OCI-LY1 (cell line): ENCODE results near the gene CXCL10.

ENCODE experiments used
- H2AFZ ChIP-seq: fragments of 200-600 bp; sonication (generic), shearing (Covaris generic); 2 replicates; pipeline ENCODE4 v1.6.0; 2014; ENCODE audit warnings: antibody characterized with exemption, mild to moderate bottlenecking, low read length
- H3F3A ChIP-seq: fragments of 200-600 bp; sonication (generic), shearing (Covaris generic); 2 replicates; pipeline ENCODE4 v1.6.0; 2014; ENCODE audit warnings: mild to moderate bottlenecking, antibody characterized with exemption, low read length, moderate library complexity; ENCODE audit not compliant: insufficient read depth
- H3K27ac ChIP-seq: fragments of 200-600 bp; sonication (generic); 2 replicates; pipeline ENCODE4 v1.5.1; 2014; ENCODE audit warnings: low read length, mixed run types, mild to moderate bottlenecking, low read depth; ENCODE audit not compliant: poor library complexity, severe bottlenecking
- H3K27me3 ChIP-seq: fragments of 200-600 bp; sonication (generic); 2 replicates; pipeline ENCODE4 v1.6.0; 2014; ENCODE audit warnings: antibody characterized with exemption, mild to moderate bottlenecking, low read length, moderate library complexity; ENCODE audit not compliant: insufficient read depth
- H3K36me3 ChIP-seq: fragments of 200-600 bp; sonication (generic); 2 replicates; pipeline ENCODE4 v1.6.1; 2014; ENCODE audit warnings: mild to moderate bottlenecking, antibody characterized with exemption, low read length, moderate library complexity, mixed read lengths; ENCODE audit not compliant: insufficient read depth
- H3K4me1 ChIP-seq: fragments of 200-600 bp; sonication (generic); 2 replicates; pipeline ENCODE4 v1.5.1; 2014; ENCODE audit warnings: mild to moderate bottlenecking, low read length, moderate library complexity; ENCODE audit not compliant: insufficient read depth, severe bottlenecking
- H3K4me2 ChIP-seq: fragments of 200-600 bp; sonication (generic), shearing (Covaris generic); 2 replicates; pipeline ENCODE4 v1.6.1; 2014; ENCODE audit warnings: low read length
- H3K4me3 ChIP-seq: fragments of 200-600 bp; sonication (generic); 2 replicates; pipeline ENCODE4 v1.5.1; 2014; ENCODE audit warnings: low read length, low read depth, mild to moderate bottlenecking, mixed read lengths; ENCODE audit not compliant: poor library complexity, severe bottlenecking
- H3K79me2 ChIP-seq: fragments of 200-600 bp; shearing (Covaris generic); 2 replicates; pipeline ENCODE4 v1.6.1; 2016; ENCODE audit warnings: mixed run types, low read length, mixed read lengths; ENCODE audit not compliant: insufficient read depth
- H3K9ac ChIP-seq: fragments of 200-600 bp; sonication (generic), shearing (Covaris generic); 2 replicates; pipeline ENCODE4 v1.6.1; 2014; ENCODE audit warnings: mild to moderate bottlenecking, low read length, mixed read lengths
- H3K9me2 ChIP-seq: fragments of 200-600 bp; sonication (generic), shearing (Covaris generic); 2 replicates; pipeline ENCODE4 v1.6.1; 2014; ENCODE audit warnings: low read depth, mild to moderate bottlenecking, low read length, mixed read lengths
- H3K9me3 ChIP-seq: fragments of 200-600 bp; shearing (Covaris generic); 2 replicates; pipeline ENCODE4 v1.6.1; 2014; ENCODE audit warnings: low read length, mixed read lengths
- H4K20me1 ChIP-seq: fragments of 200-600 bp; sonication (generic), shearing (Covaris generic); 2 replicates; pipeline ENCODE4 v1.6.0; 2016; ENCODE audit warnings: mild to moderate bottlenecking, low read length; ENCODE audit not compliant: insufficient read depth
- EZH2 ChIP-seq: fragments of 200-600 bp; sonication (generic), shearing (Covaris generic); IDR thresholded peaks from 2 replicates; pipeline ENCODE4 v1.8.0; 2017; ENCODE audit warnings: borderline replicate concordance, mixed run types, mild to moderate bottlenecking, antibody characterized with exemption, low read length, moderate library complexity, mixed read lengths
- TF ChIP-seq, protein P1 (sequence below): fragments of 200-600 bp; sonication (generic), shearing (Covaris generic); IDR thresholded peaks from 2 replicates; pipeline ENCODE4 v1.5.1; 2017; ENCODE audit warnings: mild to moderate bottlenecking, antibody characterized with exemption, low read length, moderate library complexity, mixed read lengths

CXCL10 gene

DNA sequence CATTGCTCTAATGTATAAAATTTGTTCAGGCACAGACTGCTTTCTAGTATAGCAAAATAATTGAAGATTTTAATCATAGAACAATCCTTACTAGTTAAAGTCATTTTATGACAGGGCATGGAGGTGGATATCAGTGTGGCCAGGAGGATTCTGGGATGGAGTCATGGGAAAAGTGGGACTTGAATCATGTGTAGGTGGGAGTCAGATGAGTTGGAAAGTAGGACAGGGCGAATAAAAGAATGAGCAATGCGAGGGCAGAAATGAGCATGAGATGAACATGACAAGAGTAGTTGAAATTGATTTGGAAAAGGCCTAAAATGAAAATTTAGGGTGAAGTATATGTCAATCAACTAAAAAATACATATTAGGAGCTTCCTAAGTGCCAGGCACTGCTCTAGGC is 25.4 kb downstream of the CXCL10 start:
- Histone ChIP-seq H3K27me3 (no peaks in the 10 kb centered on the region), H4K20me1 (no peaks in the 10 kb centered on the region), H3K27ac (no peak overlapping the region), H3K79me2 (no peaks in the 10 kb centered on the region), H3K9me3 (no peaks in the 10 kb centered on the region), H2AFZ (no peak overlapping the region), H3K36me3 (no peaks in the 10 kb centered on the region), H3K4me1 (no peaks in the 10 kb centered on the region), H3K9me2 (no peaks in the 10 kb centered on the region), H3K4me3 (no peak overlapping the region), H3K4me2 (no peak overlapping the region), H3F3A (no peaks in the 10 kb centered on the region), H3K9ac (no peak overlapping the region)
- no peak for TF ChIP-seq EZH2
- TF ChIP-seq, protein P1, sequence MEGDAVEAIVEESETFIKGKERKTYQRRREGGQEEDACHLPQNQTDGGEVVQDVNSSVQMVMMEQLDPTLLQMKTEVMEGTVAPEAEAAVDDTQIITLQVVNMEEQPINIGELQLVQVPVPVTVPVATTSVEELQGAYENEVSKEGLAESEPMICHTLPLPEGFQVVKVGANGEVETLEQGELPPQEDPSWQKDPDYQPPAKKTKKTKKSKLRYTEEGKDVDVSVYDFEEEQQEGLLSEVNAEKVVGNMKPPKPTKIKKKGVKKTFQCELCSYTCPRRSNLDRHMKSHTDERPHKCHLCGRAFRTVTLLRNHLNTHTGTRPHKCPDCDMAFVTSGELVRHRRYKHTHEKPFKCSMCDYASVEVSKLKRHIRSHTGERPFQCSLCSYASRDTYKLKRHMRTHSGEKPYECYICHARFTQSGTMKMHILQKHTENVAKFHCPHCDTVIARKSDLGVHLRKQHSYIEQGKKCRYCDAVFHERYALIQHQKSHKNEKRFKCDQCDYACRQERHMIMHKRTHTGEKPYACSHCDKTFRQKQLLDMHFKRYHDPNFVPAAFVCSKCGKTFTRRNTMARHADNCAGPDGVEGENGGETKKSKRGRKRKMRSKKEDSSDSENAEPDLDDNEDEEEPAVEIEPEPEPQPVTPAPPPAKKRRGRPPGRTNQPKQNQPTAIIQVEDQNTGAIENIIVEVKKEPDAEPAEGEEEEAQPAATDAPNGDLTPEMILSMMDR = no peak

DNA sequence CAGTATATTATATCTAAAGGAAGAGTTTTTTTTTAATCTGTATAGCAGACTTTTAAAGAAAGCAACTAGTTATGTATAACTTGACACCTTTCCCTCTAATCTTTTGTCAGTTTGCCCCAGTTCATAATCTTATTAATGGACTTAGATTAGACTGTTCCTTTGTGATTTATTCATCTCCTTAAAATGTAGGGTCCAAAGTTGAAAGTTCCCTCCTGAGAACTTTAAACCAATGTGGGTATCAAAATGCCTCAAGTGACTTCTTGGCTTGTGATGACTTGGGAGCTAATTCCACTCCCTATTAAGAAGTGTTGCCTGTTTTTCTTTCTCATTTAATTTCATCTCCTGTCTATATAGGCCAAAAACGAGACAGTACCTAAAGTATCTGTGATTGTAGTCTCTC is 26.2 kb downstream of the CXCL10 start:
- Histone ChIP-seq H3K9me2 (no peaks in the 10 kb centered on the region), H3K4me3 (no peak overlapping the region), H3K27ac (no peak overlapping the region), H3K36me3 (no peaks in the 10 kb centered on the region), H4K20me1 (no peaks in the 10 kb centered on the region), H3F3A (no peaks in the 10 kb centered on the region), H3K4me2 (no peak overlapping the region), H3K4me1 (no peaks in the 10 kb centered on the region), H3K9ac (no peak overlapping the region), H3K79me2 (no peaks in the 10 kb centered on the region), H3K27me3 (no peaks in the 10 kb centered on the region), H3K9me3 (no peaks in the 10 kb centered on the region), H2AFZ (no peak overlapping the region)
- TF ChIP-seq EZH2 = no peak
- TF ChIP-seq, protein P1 = no peak

GRCh38 chr4:75995727-75996126 is 27.6 kb downstream of the CXCL10 start:
- TF ChIP-seq EZH2 = no peak
- TF ChIP-seq, protein P1 = peak; percentile 50
- Histone ChIP-seq H2AFZ (no peak overlapping the region), H3K4me3 (no peak overlapping the region), H3K27me3 (no peaks in the 10 kb centered on the region), H3K9ac (no peak overlapping the region), H3K9me3 (no peaks in the 10 kb centered on the region), H3K27ac (no peak overlapping the region), H3K4me2 (no peak overlapping the region), H3K9me2 (no peaks in the 10 kb centered on the region), H3F3A (no peaks in the 10 kb centered on the region), H3K36me3 (no peaks in the 10 kb centered on the region), H3K79me2 (no peaks in the 10 kb centered on the region; the same call in 1 of the 2 replicates), H4K20me1 (no peaks in the 10 kb centered on the region), H3K4me1 (no peaks in the 10 kb centered on the region)
